Measurements from ENCODE around the gene H19.

Gene H19

GRCh38 chr11:1997755-1998154 is at the start of gene H19:
Gene H19 (minus strand): TSS chr11:1997842.
- TF ChIP-seq CTCF (IDR thresholded peaks at IDR 0.05; ENCODE audit: control insufficient read depth, insufficient read depth, low read depth, low read length, missing control alignments): no peak
- no peak within 1 kb of the TSS for H3K4me3 ChIP-seq (ENCODE audit: control insufficient read depth, low read depth, low read length)
- no peak for DNase-seq (ENCODE audit: low read depth)

- no peak for DNase-seq (ENCODE audit: low read depth)
- no peak overlapping the region for H3K4me3 ChIP-seq (ENCODE audit: control insufficient read depth, low read depth, low read length)
- TF ChIP-seq CTCF (IDR thresholded peaks at IDR 0.05; ENCODE audit: control insufficient read depth, insufficient read depth, low read depth, low read length, missing control alignments): no peak
These were observed 44.3 kb upstream of the H19 start for GRCh38 chr11:2041963-2042362.

- no peak overlapping the region for H3K4me3 ChIP-seq (ENCODE audit: control insufficient read depth, low read depth, low read length)
- TF ChIP-seq CTCF (IDR thresholded peaks at IDR 0.05; ENCODE audit: control insufficient read depth, insufficient read depth, low read depth, low read length, missing control alignments): no peak
- no peak for DNase-seq (ENCODE audit: low read depth)
These were observed 43.5 kb upstream of the H19 start for GRCh38 chr11:2041153-2041552.

DNA sequence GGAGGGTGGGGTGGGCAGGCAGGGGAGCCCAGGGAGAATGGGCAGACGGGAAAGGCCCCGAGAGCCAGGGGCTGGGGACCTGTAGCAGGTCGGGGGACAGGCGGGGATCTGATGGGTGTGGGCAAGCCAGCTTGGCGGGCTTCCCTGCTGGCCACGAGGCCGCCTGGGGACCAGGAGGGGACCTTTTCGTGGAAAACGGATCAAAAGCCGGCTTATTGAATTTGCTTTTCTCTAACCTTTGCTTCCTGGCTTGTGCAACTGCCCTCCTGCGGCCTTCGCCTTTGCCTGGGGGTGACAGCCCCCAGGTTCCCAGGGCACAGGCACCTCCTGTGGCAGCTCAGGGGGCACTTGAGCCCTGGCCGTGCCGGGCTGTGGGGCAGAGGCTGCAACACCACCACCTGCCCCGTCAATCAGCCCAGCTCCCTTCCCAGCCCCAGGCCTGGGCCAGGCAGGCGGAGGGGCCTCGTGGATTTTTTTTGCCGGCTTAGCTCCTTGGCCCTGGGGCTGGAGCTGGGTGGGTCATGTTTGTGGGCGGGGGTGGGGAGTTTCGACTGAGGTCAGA is 41.6 kb upstream of the H19 start:
- H3K4me3 ChIP-seq (ENCODE audit: control insufficient read depth, low read depth, low read length): no peak overlapping the region
- TF ChIP-seq CTCF (IDR thresholded peaks at IDR 0.05; ENCODE audit: control insufficient read depth, insufficient read depth, low read depth, low read length, missing control alignments): no peak
- DNase-seq (ENCODE audit: low read depth): no peak

- DNase-seq (ENCODE audit: low read depth): no peak
- TF ChIP-seq CTCF (IDR thresholded peaks at IDR 0.05; ENCODE audit: control insufficient read depth, insufficient read depth, low read depth, low read length, missing control alignments): no peak
- no peak overlapping the region for H3K4me3 ChIP-seq (ENCODE audit: control insufficient read depth, low read depth, low read length)
These were observed 39.3 kb upstream of the H19 start for GRCh38 chr11:2036863-2037486.

DNA sequence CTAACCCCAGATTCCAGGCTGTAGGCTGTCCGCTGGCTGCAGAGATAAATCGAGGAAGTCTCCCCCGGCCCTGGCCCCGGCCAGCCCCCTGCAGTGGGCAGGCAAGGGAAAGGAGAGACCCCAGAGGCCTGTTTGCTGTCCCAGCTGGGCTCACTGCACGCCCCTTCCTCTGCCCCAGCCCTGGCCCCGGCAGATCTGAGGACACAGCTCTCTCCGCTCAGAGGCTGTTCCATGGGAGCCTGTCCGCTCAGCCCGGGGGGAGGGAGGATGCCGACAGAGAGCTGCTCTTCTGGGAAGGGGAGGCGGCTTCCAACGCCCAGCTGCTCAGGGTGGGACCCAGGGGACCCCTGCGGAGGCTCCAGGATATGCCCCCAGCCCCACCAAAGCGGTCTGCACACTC is 37.7 kb upstream of the H19 start:
- TF ChIP-seq CTCF (IDR thresholded peaks at IDR 0.05; ENCODE audit: control insufficient read depth, insufficient read depth, low read depth, low read length, missing control alignments): no peak
- DNase-seq (ENCODE audit: low read depth): no peak
- H3K4me3 ChIP-seq (ENCODE audit: control insufficient read depth, low read depth, low read length): no peak overlapping the region
